Testis (tissue), 3 donors: Measurements from ENCODE around the gene CD300C. TPM values are rescaled to one million over a fixed set of nuclear protein-coding genes. Genes with fewer than 3 reads are reported as not detected.
A peak's percentile ranks its signal among the peaks of the same experiment; 100 is the strongest.

Experiments
- DNase-seq: peaks from one replicate; pipeline ENCODE4 v3.0.0-alpha.2; 2019
- H3K27ac ChIP-seq, 2 donors: fragments of 200-600 bp; sonication (generic); one replicate each; pipeline ENCODE4 v1.5.1; 2019
- H3K27me3 ChIP-seq: fragments of 200-600 bp; sonication (generic); one replicate; pipeline ENCODE4 v1.5.1; 2019
- H3K36me3 ChIP-seq: fragments of 200-600 bp; sonication (generic); one replicate; pipeline ENCODE4 v1.5.1; 2017; ENCODE audit warnings: low read depth; ENCODE audit errors: missing control alignments
- H3K4me1 ChIP-seq: fragments of 200-600 bp; sonication (generic); one replicate; pipeline ENCODE4 v1.5.1; 2019
- H3K4me3 ChIP-seq, 2 donors: fragments of 200-600 bp; sonication (generic); one replicate each; pipeline ENCODE4 v1.5.1; 2017 to 2019
- H3K9me3 ChIP-seq: fragments of 200-600 bp; sonication (generic); one replicate; pipeline ENCODE4 v1.5.1; 2017
- CTCF ChIP-seq, 3 experiments: fragments of 450-650 bp in 2 of 3; fragments of 200-600 bp in 1 of 3; sonication (generic) in 1 of 3; IDR thresholded peaks; one replicate each; pipeline ENCODE4 v1.5.1; 2016 to 2019; ENCODE audit warnings: antibody characterized with exemption in 3 of 3, mild to moderate bottlenecking in 2 of 3, moderate library complexity in 1 of 3
- POLR2A ChIP-seq: fragments of 450-650 bp; IDR thresholded peaks from one replicate; pipeline ENCODE4 v1.6.1; 2017; ENCODE audit warnings: antibody characterized with exemption, mild to moderate bottlenecking, moderate library complexity
- WGBS, 2 donors: methylation state at CpG; one replicate each; pipeline ENCODE4 v1.1.5; 2018; 5-methylcytosine and 5-hydroxymethylcytosine counted together
- intact Hi-C: fragments of 100-400 bp; cut with DNase I; formaldehyde crosslinking; loops from one replicate; pipeline ENCODE4 v1.15.1; 2023; ENCODE audit warnings: low total_unique reads
- polyA plus RNA-seq: library from polyadenylated mRNA; stranded (reverse); fragments of 350-450 nt; fragmentation: Illumina TruSeq; extraction: RNeasy Lipid Tissue Mini Kit (QIAGEN cat#74804); gene quantifications from one replicate; pipeline ENCODE4 v1.2.3, GENCODE V29; 2014; ENCODE audit warnings: low read depth, low replicate concordance; ENCODE audit not compliant: insufficient read depth
- total RNA-seq, 2 donors: library from RNA; depleted of rRNA; stranded (reverse); fragments of >200 nt; gene quantifications; one replicate each; pipeline ENCODE4 v1.2.3, GENCODE V29; 2016

Gene CD300C
- total and polyA plus RNA-seq, 3 donors from 2014 or later = 0.34 to 0.81 (median 0.39) TPM

- DNase-seq = no peak
- Histone ChIP-seq H3K27me3 (no peaks in the 10 kb centered on the region), H3K9me3 (no peaks in the 10 kb centered on the region), H3K4me1 (no peaks in the 10 kb centered on the region), H3K36me3 (no peaks in the 10 kb centered on the region), H3K4me3 (no peak overlapping the region), H3K27ac (no peak overlapping the region)
- intact Hi-C loops = no loop called here
- WGBS, 2 donors = 80 to 86% methylated on average over 3 of the region's 3 CpGs
- TF ChIP-seq POLR2A (no peak), CTCF (IDR thresholded peaks at IDR 0.05) (no peak)
Observed at GRCh38 chr17:74516561-74517328, 29.2 kb downstream of the CD300C start.

- TF ChIP-seq POLR2A (no peak), CTCF (IDR thresholded peaks at IDR 0.05) (no peak)
- no peak overlapping the region for H3K4me3 ChIP-seq
- intact Hi-C loops = no loop called here
- H3K9me3 ChIP-seq = no peaks in the 10 kb centered on the region
- no peak for DNase-seq
- H3K36me3 ChIP-seq = no peaks in the 10 kb centered on the region
- H3K27ac ChIP-seq = no peak overlapping the region
- WGBS, 2 donors = 75 to 88% methylated on average over 4 of the region's 4 CpGs
- no peaks in the 10 kb centered on the region for H3K4me1 ChIP-seq
- H3K27me3 ChIP-seq = no peaks in the 10 kb centered on the region
Observed at GRCh38 chr17:74515941-74516340, 30.0 kb downstream of the CD300C start.

- H3K4me1 ChIP-seq = no peaks in the 10 kb centered on the region
- TF ChIP-seq POLR2A (no peak), CTCF (IDR thresholded peaks at IDR 0.05) (no peak)
- no peak overlapping the region for H3K4me3 ChIP-seq
- intact Hi-C loops = no loop called here
- H3K36me3 ChIP-seq = no peaks in the 10 kb centered on the region
- no peak overlapping the region for H3K27ac ChIP-seq
- peak; percentile 59 for DNase-seq
- H3K27me3 ChIP-seq = no peaks in the 10 kb centered on the region
- H3K9me3 ChIP-seq = no peaks in the 10 kb centered on the region
- 87 to 92% methylated on average over 10 of the region's 10 CpGs for WGBS, 2 donors
Observed at GRCh38 chr17:74514632-74515334, 31.1 kb downstream of the CD300C start.

- peak; percentile 62 for DNase-seq
- 45 to 91% methylated on average over 3 of the region's 3 CpGs for WGBS, 2 donors
- TF ChIP-seq CTCF (IDR thresholded peaks at IDR 0.05) = no peak
- no peak for TF ChIP-seq POLR2A
Observed at GRCh38 chr17:74513987-74514631, 31.8 kb downstream of the CD300C start.

More at GRCh38 chr17:74513987-74514631, 31.8 kb downstream of the CD300C start:
- Histone ChIP-seq H3K4me1 (no peaks in the 10 kb centered on the region), H3K27me3 (no peaks in the 10 kb centered on the region), H3K4me3 (no peak overlapping the region), H3K9me3 (no peaks in the 10 kb centered on the region), H3K36me3 (no peaks in the 10 kb centered on the region), H3K27ac (no peak overlapping the region)
- intact Hi-C loops = no loop called here
